Lower leg skin (tissue), 4 donors: Measurements from ENCODE around the gene GART. TPM values are rescaled to one million over a fixed set of nuclear protein-coding genes. Genes with fewer than 3 reads are reported as not detected.

ENCODE experiments used
- DNase-seq, 2 donors: peaks; one replicate each; pipeline ENCODE4 v3.0.0-alpha.2; 2019; ENCODE audit warnings: low spot score in 2 of 2
- H3K4me3 ChIP-seq: fragments of 200-600 bp; sonication (generic); 2 replicates; pipeline ENCODE4 v1.5.1; 2017; ENCODE audit warnings: mild to moderate bottlenecking, low read depth; ENCODE audit not compliant: poor library complexity, severe bottlenecking
- CTCF ChIP-seq, 3 donors: fragments of 450-650 bp; IDR thresholded peaks; one replicate each; pipeline ENCODE4 v1.5.1; 2016; ENCODE audit warnings: antibody characterized with exemption in 3 of 3, mild to moderate bottlenecking in 3 of 3, moderate library complexity in 2 of 3
- POLR2A ChIP-seq, 2 donors: fragments of 450-650 bp; IDR thresholded peaks; one replicate each; pipeline ENCODE4 v1.6.1; 2016 to 2017; ENCODE audit warnings: antibody characterized with exemption in 2 of 2, mild to moderate bottlenecking in 1 of 2, moderate library complexity in 1 of 2
- WGBS, 2 donors: methylation state at CpG; one replicate each; pipeline ENCODE4 v1.1.5; 2018; 5-methylcytosine and 5-hydroxymethylcytosine counted together
- intact Hi-C: fragments of 100-400 bp; cut with DNase I; formaldehyde crosslinking; loops from one replicate; pipeline ENCODE4 v1.15.0; 2023; ENCODE audit warnings: low total_unique reads
- total RNA-seq, 4 donors: library from RNA; depleted of rRNA; stranded (reverse); fragments of >200 nt; gene quantifications; one replicate each; pipeline ENCODE4 v1.1.0, GENCODE V29; 2016

The GART gene
- total RNA-seq, 4 donors from 2014 or later: 44.8 to 62.4 (median 57.3) TPM

DNA sequence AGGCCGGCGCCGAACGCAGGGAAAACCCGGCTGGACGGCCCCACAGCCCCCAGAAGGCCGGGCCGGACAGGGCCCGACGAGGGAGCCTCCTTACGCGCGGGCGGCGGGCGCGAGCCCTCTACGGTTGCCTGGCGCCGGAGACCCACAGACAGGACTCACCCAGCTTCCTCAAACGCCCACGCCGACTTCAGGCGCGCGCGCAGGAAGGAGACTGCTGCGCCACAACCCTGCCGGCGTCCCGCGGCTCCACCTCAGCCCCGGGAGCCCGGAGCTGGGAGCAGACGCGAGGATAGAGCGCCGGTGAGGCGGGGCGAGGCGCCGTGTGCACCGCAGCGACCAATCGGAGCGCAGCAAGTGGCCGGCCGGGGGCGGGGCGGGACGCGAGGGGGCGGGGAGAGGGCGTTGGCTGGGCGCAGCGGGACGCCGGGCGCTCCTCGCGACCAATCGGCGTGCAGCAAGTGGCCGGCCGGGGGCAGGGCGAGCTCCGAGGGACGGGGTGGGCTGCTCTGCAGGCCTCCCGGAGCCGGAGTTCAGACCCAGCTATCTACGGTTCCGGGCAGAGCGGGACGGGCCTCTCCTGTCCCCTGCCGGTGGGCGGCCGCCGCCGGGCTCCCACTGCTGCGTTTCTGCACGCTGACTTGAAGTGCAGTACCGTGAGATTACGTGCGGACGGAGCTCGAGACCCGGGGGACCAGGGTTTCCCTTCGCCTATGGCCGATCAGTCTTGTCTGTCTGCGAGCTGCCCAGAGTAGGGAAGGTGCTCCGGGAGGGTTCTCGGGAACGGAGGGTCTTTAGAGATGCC is 62.0 kb downstream of the GART start, which contains the start of gene TMEM50B:
Gene TMEM50B (minus strand): TSS at position 296 of the 802 bp plus-strand sequence. CDS start 11,089 bp downstream, outside the sequence.
- 0 to 1% methylated on average over 31 to 40 of the region's 93 CpGs for WGBS, 2 donors
- DNase-seq: peak; percentile 93 to 98
- peak in 1 of 2 donors; percentile 85 for TF ChIP-seq POLR2A (IDR thresholded peaks at IDR 0.05)
- TF ChIP-seq CTCF (IDR thresholded peaks at IDR 0.05): peak in 1 of 3 donors; percentile 58
- H3K4me3 ChIP-seq: peak within 1 kb of the TSS; percentile 96
- intact Hi-C loops: no loop called here

GRCh38 chr21:33478935-33479678 is 62.8 kb downstream of the GART start:
- peak overlapping the region; percentile 96 for H3K4me3 ChIP-seq
- TF ChIP-seq CTCF (IDR thresholded peaks at IDR 0.05) (no peak), POLR2A (IDR thresholded peaks at IDR 0.05) (no peak)
- intact Hi-C loops: no loop called here
- WGBS, 2 donors: 1% methylated on average over 59 to 66 of the region's 68 CpGs
- DNase-seq: peak in 1 of 2 donors; percentile 85

DNA sequence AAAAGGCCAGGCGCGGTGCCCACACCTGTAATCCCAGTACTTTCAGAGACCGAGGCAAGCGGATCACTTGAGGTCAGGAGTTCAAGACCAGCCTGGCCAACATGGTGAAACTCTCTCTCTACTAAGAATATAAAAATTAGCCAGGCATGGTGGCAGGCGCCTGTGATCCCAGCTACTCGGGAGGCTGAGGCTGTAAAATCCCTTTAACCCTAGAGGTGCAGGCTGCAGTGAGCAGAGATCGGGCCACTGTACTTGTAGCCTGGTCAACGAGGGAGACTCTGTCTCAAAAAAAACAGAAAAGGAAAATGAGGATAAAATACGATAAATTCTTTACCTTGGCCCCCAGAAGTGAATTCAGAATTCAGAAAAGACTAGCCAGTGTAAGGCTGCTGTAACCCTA is 63.7 kb downstream of the GART start:
- 59 to 64% methylated on average over 9 of the region's 9 CpGs for WGBS, 2 donors
- intact Hi-C loops: no loop called here
- no peak overlapping the region for H3K4me3 ChIP-seq
- TF ChIP-seq CTCF (IDR thresholded peaks at IDR 0.05): no peak
- TF ChIP-seq POLR2A (IDR thresholded peaks at IDR 0.05): no peak
- DNase-seq: no peak

- no peak for TF ChIP-seq CTCF (IDR thresholded peaks at IDR 0.05)
- TF ChIP-seq POLR2A (IDR thresholded peaks at IDR 0.05): no peak
- 76 to 83% methylated on average over 7 of the region's 7 CpGs for WGBS, 2 donors
- intact Hi-C loops: no loop called here
- no peak overlapping the region for H3K4me3 ChIP-seq
- DNase-seq: no peak
Observed at GRCh38 chr21:33477066-33477465, 64.9 kb downstream of the GART start.

GRCh38 chr21:33473344-33473743 is 68.6 kb downstream of the GART start:
- WGBS, 2 donors: 93 to 98% methylated on average over 3 of the region's 3 CpGs
- TF ChIP-seq CTCF (IDR thresholded peaks at IDR 0.05) (no peak), POLR2A (IDR thresholded peaks at IDR 0.05) (no peak)
- DNase-seq: no peak
- H3K4me3 ChIP-seq: no peak overlapping the region
- intact Hi-C loops: no loop called here
